IPS-15b (cell line): Measurements from ENCODE around the gene FASTK.

Experiments
- H3K27me3 ChIP-seq: one replicate; pipeline ENCODE4 v1.6.1; 2013; ENCODE audit warnings: low read length; ENCODE audit not compliant: control insufficient read depth, insufficient read depth
- H3K36me3 ChIP-seq: one replicate; pipeline ENCODE4 v1.6.1; 2013; ENCODE audit warnings: low read length; ENCODE audit not compliant: control insufficient read depth, insufficient read depth
- H3K4me1 ChIP-seq: one replicate; pipeline ENCODE4 v1.6.1; 2013; ENCODE audit warnings: mild to moderate bottlenecking, low read length; ENCODE audit not compliant: control insufficient read depth, insufficient read depth
- H3K4me3 ChIP-seq: one replicate; pipeline ENCODE4 v1.5.1; 2013; ENCODE audit warnings: low read depth, low read length
- H3K9ac ChIP-seq: one replicate; pipeline ENCODE4 v1.6.1; 2013; ENCODE audit warnings: low read depth, mild to moderate bottlenecking, low read length
- H3K9me3 ChIP-seq: one replicate; pipeline ENCODE4 v1.6.1; 2013; ENCODE audit warnings: mild to moderate bottlenecking, low read length; ENCODE audit not compliant: control insufficient read depth, insufficient read depth

FASTK gene

GRCh38 chr7:151091003-151091402 lies 10.4 kb upstream of the FASTK start:
- Histone ChIP-seq H3K27me3 (peaks cover 26% of the 10 kb centered on the region), H3K4me1 (peaks cover 17% of the 10 kb centered on the region), H3K36me3 (no peaks in the 10 kb centered on the region), H3K9ac (no peak overlapping the region), H3K9me3 (no peaks in the 10 kb centered on the region), H3K4me3 (no peak overlapping the region)

DNA sequence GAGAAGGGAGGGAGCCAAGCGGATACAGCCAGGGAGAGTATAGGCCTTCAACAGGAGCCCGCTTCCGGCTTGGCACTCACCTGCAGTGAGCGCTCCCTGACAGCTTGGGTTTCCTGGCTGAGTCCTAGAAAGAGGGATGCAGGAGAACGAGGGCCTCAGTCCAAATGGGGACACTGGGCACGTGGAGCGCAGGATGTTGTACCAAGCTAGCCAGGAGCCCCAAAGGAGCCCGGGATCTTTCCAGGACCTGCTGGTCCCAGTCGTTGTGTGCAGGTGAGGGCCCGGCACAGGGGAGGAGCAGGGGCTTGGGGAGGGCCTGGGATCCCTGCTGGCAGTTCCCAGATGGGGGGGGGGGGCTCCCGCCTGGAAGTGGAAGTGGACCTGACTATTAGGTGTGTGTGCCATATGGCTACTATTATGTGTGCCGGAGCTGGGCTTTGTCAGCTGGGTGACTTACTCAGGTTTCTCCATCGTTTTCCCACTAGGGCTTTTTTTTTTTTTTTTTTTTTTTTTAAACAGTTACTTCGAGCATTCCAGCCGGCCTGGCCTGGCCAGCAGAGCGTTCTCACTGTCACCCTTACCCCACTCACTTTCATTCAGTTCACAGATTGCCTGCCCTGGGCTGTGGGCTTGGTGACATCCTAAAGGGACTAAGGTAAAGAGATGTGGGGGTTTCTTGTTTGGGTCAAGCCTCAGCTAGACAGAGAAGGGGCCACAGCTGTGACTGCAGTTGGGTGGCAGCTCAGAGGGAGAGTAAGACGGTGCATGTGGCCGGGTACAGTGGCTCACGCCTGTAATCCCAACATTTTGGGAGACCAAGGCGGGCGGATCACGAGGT lies 9.5 kb upstream of the FASTK start:
- Histone ChIP-seq H3K36me3 (no peaks in the 10 kb centered on the region), H3K4me3 (no peak overlapping the region), H3K4me1 (peaks cover 21% of the 10 kb centered on the region)

GRCh38 chr7:151088856-151089699 lies 8.5 kb upstream of the FASTK start:
- H3K9me3 ChIP-seq, result no peaks in the 10 kb centered on the region
- peaks cover 21% of the 10 kb centered on the region for H3K4me1 ChIP-seq
- no peaks in the 10 kb centered on the region for H3K36me3 ChIP-seq
- no peak overlapping the region for H3K9ac ChIP-seq
- peak overlapping the region; percentile 70 for H3K4me3 ChIP-seq
- H3K27me3 ChIP-seq, result peaks cover 41% of the 10 kb centered on the region

More for the DNA sequence above, 9.5 kb upstream of the FASTK start:
- Histone ChIP-seq H3K9ac (no peak overlapping the region), H3K9me3 (no peaks in the 10 kb centered on the region), H3K27me3 (peaks cover 32% of the 10 kb centered on the region)

DNA sequence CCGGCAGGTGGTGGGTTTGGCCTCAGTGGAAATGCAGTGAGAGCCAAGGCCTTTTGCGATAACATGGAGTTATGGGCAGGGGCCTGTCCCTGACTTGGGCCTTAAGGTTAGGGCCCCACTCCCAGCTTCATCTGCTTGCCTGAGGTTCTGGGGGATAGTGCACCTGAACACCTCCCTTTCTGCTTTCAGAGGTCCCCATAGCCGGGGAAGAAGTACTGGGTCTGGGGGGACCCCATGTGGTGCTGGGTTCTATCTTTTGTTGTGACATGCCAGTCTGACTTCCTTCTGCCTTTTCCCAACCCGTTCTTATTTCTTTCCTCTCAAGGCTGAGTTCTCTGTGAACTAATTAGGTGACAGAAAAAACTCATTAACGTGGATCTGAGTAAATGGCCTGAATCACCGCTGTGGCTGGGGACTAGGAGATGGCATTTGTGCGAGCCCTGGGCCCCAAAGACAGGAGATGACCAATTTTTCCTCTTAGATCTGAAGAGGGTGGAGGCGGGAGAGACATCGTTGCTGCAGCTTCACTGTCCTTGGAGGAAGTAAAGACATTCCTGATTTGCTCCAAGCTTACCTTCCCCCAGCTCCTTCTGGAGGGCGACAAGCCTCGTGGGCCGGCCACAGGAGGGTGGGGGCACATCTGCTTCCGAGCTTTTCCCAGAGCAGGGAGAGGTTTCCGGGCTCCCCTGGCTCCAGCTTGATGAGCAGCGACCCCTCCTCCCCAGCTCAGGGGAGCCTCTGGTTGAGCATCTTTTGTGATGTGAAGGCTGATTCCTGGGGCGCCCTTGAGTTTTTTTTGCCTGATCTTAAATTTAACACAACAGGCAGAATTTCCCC lies 7.6 kb upstream of the FASTK start:
- peaks cover 21% of the 10 kb centered on the region for H3K4me1 ChIP-seq
- peak overlapping the region; percentile 70 for H3K4me3 ChIP-seq

DNA sequence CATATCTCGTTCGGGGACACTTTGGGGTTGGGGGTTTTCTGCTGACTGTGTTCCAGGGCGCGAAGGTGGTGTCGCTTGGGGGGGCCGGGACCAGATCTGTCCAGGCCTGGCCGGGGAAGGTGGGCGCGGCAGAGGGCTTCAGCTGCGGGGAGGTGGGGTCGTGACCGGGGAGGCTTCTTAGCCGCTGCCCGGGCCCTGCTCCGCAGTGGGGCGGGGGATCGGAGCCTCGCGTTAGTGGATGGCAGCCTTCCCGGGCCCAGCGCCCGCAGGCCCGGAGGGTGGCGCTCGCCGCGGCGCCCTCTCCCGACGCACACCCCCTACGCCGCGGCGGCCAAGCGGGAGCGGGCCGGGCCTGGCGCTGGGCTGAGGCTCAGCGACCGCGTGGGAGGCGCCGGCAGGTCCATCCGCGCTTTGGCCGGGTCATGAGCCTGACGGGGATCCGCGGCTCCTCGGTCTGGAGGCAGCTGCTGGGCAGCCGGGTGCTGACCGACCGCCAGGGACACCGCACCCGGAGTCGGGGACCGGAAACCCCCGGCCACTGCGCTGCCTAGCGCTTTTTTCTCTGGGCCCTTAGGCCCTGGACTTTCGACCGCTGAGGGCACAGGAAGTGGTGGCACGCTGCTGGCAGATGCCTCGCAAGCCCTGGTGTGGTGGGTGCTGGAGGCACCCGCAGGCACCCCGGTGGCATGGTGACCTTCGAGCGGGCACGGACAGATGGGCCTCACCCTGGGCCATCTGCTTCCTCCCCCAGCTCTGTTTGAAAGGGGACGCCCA lies 6.8 kb upstream of the FASTK start:
- H3K36me3 ChIP-seq, result no peaks in the 10 kb centered on the region
- H3K4me1 ChIP-seq, result peaks cover 23% of the 10 kb centered on the region
- peak overlapping the region; percentile 70 for H3K4me3 ChIP-seq
- no peaks in the 10 kb centered on the region for H3K9me3 ChIP-seq
- H3K9ac ChIP-seq, result peak overlapping the region; percentile 37
- H3K27me3 ChIP-seq, result peaks cover 47% of the 10 kb centered on the region

More for the DNA sequence above, 7.6 kb upstream of the FASTK start:
- Histone ChIP-seq H3K36me3 (no peaks in the 10 kb centered on the region), H3K9me3 (no peaks in the 10 kb centered on the region), H3K9ac (no peak overlapping the region), H3K27me3 (peaks cover 47% of the 10 kb centered on the region)

DNA sequence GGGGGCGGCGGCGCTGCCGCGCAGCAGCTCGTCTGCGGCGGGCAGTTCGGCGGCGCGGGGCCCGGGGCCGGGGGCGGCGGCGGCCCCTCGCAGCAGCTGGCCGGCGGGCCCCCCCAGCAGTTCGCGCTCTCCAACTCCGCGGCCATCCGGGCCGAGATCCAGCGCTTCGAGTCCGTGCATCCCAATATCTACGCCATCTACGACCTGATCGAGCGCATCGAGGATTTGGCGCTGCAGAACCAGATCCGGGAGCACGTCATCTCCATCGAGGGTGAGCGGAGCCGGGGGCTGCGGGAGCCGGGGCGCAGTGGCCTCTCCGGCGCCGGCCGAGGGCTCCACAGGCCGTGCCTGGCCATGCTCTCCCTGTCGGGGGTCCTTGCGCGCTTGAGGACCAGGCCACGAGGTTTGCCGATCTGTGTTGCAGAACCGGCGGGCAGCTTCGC lies 6.2 kb upstream of the FASTK start:
- H3K27me3 ChIP-seq, result peaks cover 47% of the 10 kb centered on the region
- peak overlapping the region; percentile 70 for H3K4me3 ChIP-seq
- peaks cover 23% of the 10 kb centered on the region for H3K4me1 ChIP-seq

DNA sequence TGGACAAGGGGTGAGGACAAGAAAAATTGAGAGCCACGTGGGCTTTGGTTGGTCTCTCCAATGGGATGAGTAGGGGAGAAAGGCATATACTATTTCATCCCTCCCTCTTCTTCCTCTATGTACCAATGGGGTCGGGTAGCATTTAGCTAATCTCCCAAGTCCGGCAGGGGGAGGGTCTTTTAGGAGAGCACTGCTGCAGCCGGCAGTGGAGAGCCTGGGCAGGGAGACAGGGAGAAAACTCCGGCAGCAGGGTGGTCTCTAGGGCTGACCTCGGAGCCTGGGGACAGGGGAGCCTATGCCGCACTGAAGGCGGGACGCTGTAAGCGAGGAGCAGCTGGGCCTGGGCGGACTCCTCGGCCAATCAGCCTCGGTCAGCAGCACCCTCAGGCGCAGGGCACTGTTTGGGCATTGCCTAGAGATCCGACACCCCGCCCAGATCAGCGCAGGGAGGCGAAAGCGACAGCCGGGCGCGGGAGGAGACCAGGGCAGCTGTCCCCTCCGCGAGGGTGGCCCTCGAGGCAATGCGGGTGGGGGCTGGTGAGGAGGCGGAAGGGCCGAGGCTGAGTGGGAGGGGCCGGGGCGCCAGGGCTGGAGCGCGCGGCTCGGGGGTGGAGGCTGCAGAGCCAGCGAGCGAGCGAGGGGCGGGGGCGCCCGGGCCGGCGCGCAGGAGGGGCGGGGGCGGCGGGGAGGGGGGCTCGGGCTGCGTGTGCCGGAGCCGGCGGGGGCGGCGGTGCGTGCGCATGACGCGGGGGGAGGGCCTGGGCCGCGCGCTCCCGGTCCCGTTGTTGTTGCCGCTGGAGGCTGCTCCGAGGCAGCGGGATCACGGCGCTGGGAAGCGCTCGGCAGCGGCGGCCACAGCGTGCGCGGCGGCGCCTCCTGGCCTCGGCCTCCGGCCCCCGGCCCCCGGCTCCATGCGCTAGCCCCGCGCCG lies 5.3 kb upstream of the FASTK start, which contains the start of gene AGAP3:
AGAP3 (plus strand) TSS at position 785 of the 930 bp plus-strand sequence. CDS start 267 bp downstream, outside the sequence.
- Histone ChIP-seq H3K9ac (peak within 1 kb of the TSS; percentile 37), H3K4me1 (peaks cover 23% of the 10 kb centered on the region), H3K9me3 (no peaks in the 10 kb centered on the region), H3K27me3 (peaks cover 47% of the 10 kb centered on the region), H3K4me3 (peak within 1 kb of the TSS; percentile 72), H3K36me3 (no peaks in the 10 kb centered on the region)

More for the DNA sequence above, 6.2 kb upstream of the FASTK start:
- Histone ChIP-seq H3K9ac (peak overlapping the region; percentile 37), H3K9me3 (no peaks in the 10 kb centered on the region), H3K36me3 (no peaks in the 10 kb centered on the region)

DNA sequence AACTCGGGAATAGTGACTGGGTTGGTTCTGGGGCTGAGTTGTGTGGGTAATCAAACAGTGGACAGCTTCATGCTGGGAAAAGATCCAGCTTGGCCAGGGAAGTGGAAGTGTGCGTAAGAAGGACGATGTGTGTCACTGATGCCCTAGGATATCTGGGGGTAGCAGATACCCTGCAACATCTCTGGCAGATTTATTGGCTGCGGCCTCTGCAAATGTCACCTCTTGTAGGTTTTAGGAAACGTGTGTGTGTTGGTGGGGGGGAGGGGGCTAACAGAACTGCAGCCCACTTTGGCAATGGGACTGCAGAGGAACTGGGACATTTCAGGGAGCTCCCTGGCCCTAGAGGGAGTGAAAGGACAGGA lies 4.7 kb upstream of the FASTK start:
- Histone ChIP-seq H3K9ac (no peak overlapping the region), H3K4me1 (peaks cover 23% of the 10 kb centered on the region), H3K27me3 (peaks cover 47% of the 10 kb centered on the region), H3K9me3 (no peaks in the 10 kb centered on the region), H3K4me3 (peak overlapping the region; percentile 72), H3K36me3 (no peaks in the 10 kb centered on the region)

DNA sequence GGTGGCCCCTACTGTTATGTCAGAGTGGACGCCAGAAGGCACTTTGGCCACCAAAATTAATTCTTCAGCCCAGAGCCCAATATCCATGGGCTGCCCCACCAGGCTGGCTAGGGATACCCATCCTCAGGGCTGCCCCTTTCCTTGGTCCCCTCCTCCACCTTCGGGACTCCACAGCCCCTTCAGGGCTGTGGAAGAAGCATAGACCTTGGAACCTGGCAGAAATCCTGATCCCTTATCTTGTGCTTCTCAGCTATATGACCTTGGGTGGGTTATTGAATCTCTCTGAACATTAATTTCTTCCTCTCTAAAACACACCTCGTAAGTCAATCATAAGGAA lies 3.2 kb upstream of the FASTK start:
- no peaks in the 10 kb centered on the region for H3K9me3 ChIP-seq
- peaks cover 4% of the 10 kb centered on the region for H3K36me3 ChIP-seq
- peaks cover 37% of the 10 kb centered on the region for H3K27me3 ChIP-seq
- H3K4me1 ChIP-seq, result peaks cover 16% of the 10 kb centered on the region
- peak overlapping the region; percentile 62 for H3K4me3 ChIP-seq
- no peak overlapping the region for H3K9ac ChIP-seq
